ENCODE data around the gene LEMD2.

Gene LEMD2

DNA sequence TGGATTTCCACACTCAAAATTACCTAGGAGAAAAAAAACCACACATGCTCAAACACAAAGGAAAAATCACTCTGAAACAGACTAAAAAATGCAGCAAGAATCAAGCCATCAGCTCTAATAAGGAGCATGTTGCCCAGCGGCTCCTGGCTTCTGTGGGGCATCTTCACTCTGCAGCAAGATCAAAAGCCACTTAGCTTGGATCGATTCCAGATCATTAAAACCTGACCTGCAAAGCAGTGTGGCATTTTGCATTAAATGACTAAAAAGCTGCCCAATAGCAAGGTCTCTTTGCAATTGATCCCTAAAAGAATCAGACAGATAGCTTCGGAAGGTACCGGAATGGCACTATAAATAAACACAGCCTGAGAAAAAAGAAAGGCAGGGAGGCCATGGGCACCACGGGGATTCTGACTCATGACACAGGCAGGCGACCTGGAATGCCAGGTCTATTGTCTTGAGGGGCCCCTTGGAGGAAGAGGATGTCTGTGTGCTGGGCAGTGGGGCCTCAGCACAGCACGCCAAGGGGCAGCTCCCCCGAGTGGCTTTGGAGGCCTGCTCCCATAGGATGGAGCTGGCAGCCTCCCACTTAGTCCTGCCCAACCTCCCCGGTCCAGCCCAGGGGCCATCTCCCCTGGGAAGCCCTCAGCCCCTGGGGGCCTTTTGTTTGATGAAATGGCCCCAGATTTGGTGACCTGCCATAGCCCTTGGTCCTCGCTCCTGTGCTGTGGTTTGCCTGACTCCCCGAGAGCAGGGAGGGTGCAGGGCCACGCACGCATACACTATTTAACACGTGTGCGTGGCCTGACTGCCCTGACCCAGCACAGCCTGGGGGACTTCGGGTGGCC, 7.6 kb downstream of the LEMD2 start:
- no peak for TF ChIP-seq CTCF (IDR thresholded peaks at IDR 0.05; ENCODE audit: low read length)
- no peak for TF ChIP-seq EZH2 (IDR thresholded peaks at IDR 0.05; ENCODE audit: borderline replicate concordance, low read length)
- no peaks in the 10 kb centered on the region for H3K27me3 ChIP-seq (ENCODE audit: insufficient read depth, low read length)
- no peaks in the 10 kb centered on the region for H3F3A ChIP-seq (ENCODE audit: insufficient read depth, low read length)
- H3K4me1 ChIP-seq (ENCODE audit: insufficient read depth, low read length, severe bottlenecking), result peaks cover 13% of the 10 kb centered on the region
- no peak overlapping the region for H3K4me2 ChIP-seq (ENCODE audit: low read length)
- H3K9ac ChIP-seq (ENCODE audit: low read length), result no peak overlapping the region
- H4K20me1 ChIP-seq (ENCODE audit: insufficient read depth, low read length), result no peaks in the 10 kb centered on the region
- H3K27ac ChIP-seq (ENCODE audit: low read depth, low read length, poor library complexity, severe bottlenecking), result no peak overlapping the region
- no peak overlapping the region for H2AFZ ChIP-seq (ENCODE audit: low read length)
- no peaks in the 10 kb centered on the region for H3K9me2 ChIP-seq (ENCODE audit: low read depth, low read length)
- no peaks in the 10 kb centered on the region for H3K9me3 ChIP-seq (ENCODE audit: low read length)
- H3K4me3 ChIP-seq (ENCODE audit: low read depth, low read length, poor library complexity, severe bottlenecking), result no peak overlapping the region
- no peaks in the 10 kb centered on the region for H3K79me2 ChIP-seq (ENCODE audit: insufficient read depth, low read length)
- H3K36me3 ChIP-seq (ENCODE audit: insufficient read depth, low read length), result peaks cover 84% of the 10 kb centered on the region

DNA sequence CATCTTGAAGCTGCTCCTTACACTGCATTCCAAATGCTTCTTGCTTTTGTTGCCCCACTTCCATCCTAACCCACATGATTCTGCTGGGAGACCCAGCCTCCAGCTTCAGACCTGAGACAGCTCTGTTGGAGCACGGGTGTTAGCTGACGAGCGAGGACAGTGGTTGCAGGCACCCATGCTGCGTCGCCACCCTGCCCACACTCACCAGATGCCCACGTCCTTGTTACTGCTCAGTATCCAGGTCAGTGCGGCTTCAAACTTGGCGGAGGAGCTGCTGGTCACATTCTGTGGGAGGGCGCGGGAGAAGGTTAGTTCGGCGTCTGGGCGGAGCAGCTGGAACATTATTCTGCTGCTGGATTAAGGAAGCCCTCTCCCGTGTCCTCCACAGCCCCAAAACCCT, 9.0 kb downstream of the LEMD2 start:
- H3K27me3 ChIP-seq (ENCODE audit: insufficient read depth, low read length), result no peaks in the 10 kb centered on the region
- H2AFZ ChIP-seq (ENCODE audit: low read length), result no peak overlapping the region
- no peak overlapping the region for H3K4me2 ChIP-seq (ENCODE audit: low read length)
- TF ChIP-seq EZH2 (IDR thresholded peaks at IDR 0.05; ENCODE audit: borderline replicate concordance, low read length), result no peak
- no peak for TF ChIP-seq CTCF (IDR thresholded peaks at IDR 0.05; ENCODE audit: low read length)
- H3F3A ChIP-seq (ENCODE audit: insufficient read depth, low read length), result no peaks in the 10 kb centered on the region
- no peak overlapping the region for H3K27ac ChIP-seq (ENCODE audit: low read depth, low read length, poor library complexity, severe bottlenecking)
- H3K9me2 ChIP-seq (ENCODE audit: low read depth, low read length), result no peaks in the 10 kb centered on the region
- peaks cover 97% of the 10 kb centered on the region for H3K36me3 ChIP-seq (ENCODE audit: insufficient read depth, low read length)
- no peaks in the 10 kb centered on the region for H3K79me2 ChIP-seq (ENCODE audit: insufficient read depth, low read length)
- H3K4me3 ChIP-seq (ENCODE audit: low read depth, low read length, poor library complexity, severe bottlenecking), result no peak overlapping the region
- H3K9me3 ChIP-seq (ENCODE audit: low read length), result no peaks in the 10 kb centered on the region
- no peak overlapping the region for H3K9ac ChIP-seq (ENCODE audit: low read length)
- no peaks in the 10 kb centered on the region for H3K4me1 ChIP-seq (ENCODE audit: insufficient read depth, low read length, severe bottlenecking)
- H4K20me1 ChIP-seq (ENCODE audit: insufficient read depth, low read length), result no peaks in the 10 kb centered on the region

DNA sequence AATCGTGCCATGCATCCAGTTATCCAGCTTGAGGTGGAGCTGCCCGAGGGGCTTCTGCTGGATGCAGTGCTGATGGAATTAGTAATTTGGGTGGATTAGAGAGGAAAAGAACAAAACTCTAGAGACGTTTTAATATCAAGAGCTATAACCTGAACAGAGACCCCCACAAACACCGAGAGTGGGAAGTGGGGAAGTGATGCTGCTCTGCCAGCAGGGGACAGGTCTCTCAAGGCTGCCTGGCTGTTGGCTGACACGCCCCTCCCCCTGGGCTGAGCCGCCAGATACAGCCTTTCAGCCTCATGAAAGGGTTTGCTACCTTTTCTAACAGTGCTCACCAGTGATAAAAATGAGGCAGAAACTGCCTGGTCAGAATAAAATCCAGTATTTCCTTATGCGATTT, 9.6 kb downstream of the LEMD2 start:
- H3K4me3 ChIP-seq (ENCODE audit: low read depth, low read length, poor library complexity, severe bottlenecking), result no peak overlapping the region
- H3F3A ChIP-seq (ENCODE audit: insufficient read depth, low read length), result no peaks in the 10 kb centered on the region
- H3K4me1 ChIP-seq (ENCODE audit: insufficient read depth, low read length, severe bottlenecking), result no peaks in the 10 kb centered on the region
- no peaks in the 10 kb centered on the region for H3K9me3 ChIP-seq (ENCODE audit: low read length)
- no peaks in the 10 kb centered on the region for H3K27me3 ChIP-seq (ENCODE audit: insufficient read depth, low read length)
- H3K9me2 ChIP-seq (ENCODE audit: low read depth, low read length), result no peaks in the 10 kb centered on the region
- no peaks in the 10 kb centered on the region for H3K79me2 ChIP-seq (ENCODE audit: insufficient read depth, low read length)
- H3K9ac ChIP-seq (ENCODE audit: low read length), result no peak overlapping the region
- H3K4me2 ChIP-seq (ENCODE audit: low read length), result no peak overlapping the region
- peaks cover 97% of the 10 kb centered on the region for H3K36me3 ChIP-seq (ENCODE audit: insufficient read depth, low read length)
- H2AFZ ChIP-seq (ENCODE audit: low read length), result no peak overlapping the region
- H4K20me1 ChIP-seq (ENCODE audit: insufficient read depth, low read length), result no peaks in the 10 kb centered on the region
- TF ChIP-seq EZH2 (IDR thresholded peaks at IDR 0.05; ENCODE audit: borderline replicate concordance, low read length), result no peak
- TF ChIP-seq CTCF (IDR thresholded peaks at IDR 0.05; ENCODE audit: low read length), result no peak
- H3K27ac ChIP-seq (ENCODE audit: low read depth, low read length, poor library complexity, severe bottlenecking), result no peak overlapping the region

Data from OCI-LY1 (cell line).